HG03108 (cell line): Measurements from ENCODE around the gene GUCD1.
"Not testable (repeated sequence)": the region's sequence is repeated elsewhere in the genome, so short reads cannot be mapped to it uniquely, and the experiment has no call there.

ENCODE experiments used
- ATAC-seq: cut with Tn5 transposase; IDR thresholded peaks from one replicate; pipeline ENCODE4 v1.9.1; 2021; ENCODE audit warnings: moderate library complexity; ENCODE audit not compliant: unreplicated experiment

Gene GUCD1

GRCh38 chr22:24532075-24532474, 22.9 kb downstream of the GUCD1 start:
- no peak for ATAC-seq

- not testable (repeated sequence) for ATAC-seq
Measured at GRCh38 chr22:24530968-24531367, 24.0 kb downstream of the GUCD1 start.

- ATAC-seq = no peak
Measured at GRCh38 chr22:24529898-24530297, 25.0 kb downstream of the GUCD1 start.

- ATAC-seq = no peak
Measured at GRCh38 chr22:24526191-24526590, 28.7 kb downstream of the GUCD1 start.

- peak; percentile 80 for ATAC-seq
Measured at GRCh38 chr22:24525416-24526037, 29.4 kb downstream of the GUCD1 start.

GRCh38 chr22:24523873-24524272, 31.1 kb downstream of the GUCD1 start:
- no peak for ATAC-seq

- no peak for ATAC-seq
Measured at GRCh38 chr22:24521791-24522245, 33.1 kb downstream of the GUCD1 start.

GRCh38 chr22:24519496-24519895, 35.4 kb downstream of the GUCD1 start:
- ATAC-seq = no peak

GRCh38 chr22:24518771-24519485, 36.0 kb downstream of the GUCD1 start:
- no peak for ATAC-seq

- no peak for ATAC-seq
Measured at GRCh38 chr22:24518228-24518627, 36.7 kb downstream of the GUCD1 start.

- no peak for ATAC-seq
Measured at GRCh38 chr22:24517446-24517845, 37.5 kb downstream of the GUCD1 start.

GRCh38 chr22:24516301-24516737, 38.6 kb downstream of the GUCD1 start:
- ATAC-seq = no peak

GRCh38 chr22:24515027-24515338, 40.0 kb downstream of the GUCD1 start:
- no peak for ATAC-seq

- ATAC-seq = no peak
Measured at GRCh38 chr22:24514241-24515026, 40.5 kb downstream of the GUCD1 start.

- ATAC-seq = no peak
Measured at GRCh38 chr22:24513378-24514240, 41.3 kb downstream of the GUCD1 start.

- no peak for ATAC-seq
Measured at GRCh38 chr22:24512043-24512442, 42.9 kb downstream of the GUCD1 start.

- no peak for ATAC-seq
Measured at GRCh38 chr22:24510637-24511625, 44.0 kb downstream of the GUCD1 start.

GRCh38 chr22:24507716-24508115, 47.2 kb downstream of the GUCD1 start:
- no peak for ATAC-seq

GRCh38 chr22:24506802-24507438, 48.0 kb downstream of the GUCD1 start:
- ATAC-seq = no peak
